Astrocyte (in vitro differentiated cells and primary cell): Measurements from ENCODE around the gene SVIL. TPM values are rescaled to one million over a fixed set of nuclear protein-coding genes. Genes with fewer than 3 reads are reported as not detected.

Source experiments
- DNase-seq: peaks from one replicate; pipeline ENCODE4 v3.0.0-alpha.2; 2010; ENCODE audit warnings: low read depth
- FAIRE-seq: peaks from 2 replicates; lab custom pipeline; 2011; peaks lifted over from hg19 to GRCh38; lab: Jason Lieb, UNC
- H2AFZ ChIP-seq: 2 replicates; pipeline ENCODE4 v1.6.0; 2012; ENCODE audit warnings: low read depth, low read length, inconsistent platforms
- H3K27ac ChIP-seq: 2 replicates; pipeline ENCODE4 v1.5.1; 2011; ENCODE audit warnings: low read depth, low read length, inconsistent platforms
- H3K27me3 ChIP-seq: 2 replicates; pipeline ENCODE4 v1.6.0; 2011; ENCODE audit warnings: low read length, inconsistent platforms; ENCODE audit not compliant: insufficient read depth
- H3K36me3 ChIP-seq: 2 replicates; pipeline ENCODE4 v1.5.1; 2011; ENCODE audit warnings: low read length, inconsistent platforms; ENCODE audit not compliant: insufficient read depth
- H3K4me1 ChIP-seq: 2 replicates; pipeline ENCODE4 v1.5.1; 2011; ENCODE audit warnings: low read length, inconsistent platforms; ENCODE audit not compliant: insufficient read depth
- H3K4me2 ChIP-seq: 2 replicates; pipeline ENCODE4 v1.6.0; 2012; ENCODE audit warnings: low read length, inconsistent platforms
- H3K4me3 ChIP-seq: 2 replicates; pipeline ENCODE4 v1.5.1; 2011; ENCODE audit warnings: low read depth, mild to moderate bottlenecking, low read length, inconsistent platforms; ENCODE audit not compliant: insufficient read depth
- H3K79me2 ChIP-seq: 2 replicates; pipeline ENCODE4 v1.6.0; 2012; ENCODE audit warnings: mild to moderate bottlenecking, low read length, inconsistent platforms; ENCODE audit not compliant: insufficient read depth
- H3K9ac ChIP-seq: 2 replicates; pipeline ENCODE4 v1.6.0; 2012; ENCODE audit warnings: mild to moderate bottlenecking, low read length, inconsistent platforms
- H3K9me3 ChIP-seq: 2 replicates; pipeline ENCODE4 v1.5.1; 2012; ENCODE audit warnings: low read depth, mild to moderate bottlenecking, low read length, inconsistent platforms; ENCODE audit not compliant: insufficient read depth
- H4K20me1 ChIP-seq: 2 replicates; pipeline ENCODE4 v1.6.0; 2012; ENCODE audit warnings: low read length, inconsistent platforms; ENCODE audit not compliant: insufficient read depth
- H3K27ac Mint-ChIP-seq: one replicate; pipeline ENCODE4 v1.8.0; 2021; ENCODE audit warnings: mild to moderate bottlenecking, mixed read lengths; ENCODE audit not compliant: unreplicated experiment
- H3K27me3 Mint-ChIP-seq: one replicate; pipeline ENCODE4 v1.8.0; 2021; ENCODE audit warnings: low read depth, mixed read lengths; ENCODE audit not compliant: unreplicated experiment
- H3K36me3 Mint-ChIP-seq: one replicate; pipeline ENCODE4 v1.8.0; 2021; ENCODE audit warnings: low read depth, mixed read lengths; ENCODE audit not compliant: unreplicated experiment
- H3K4me1 Mint-ChIP-seq: one replicate; pipeline ENCODE4 v1.8.0; 2021; ENCODE audit warnings: low read depth, mixed read lengths; ENCODE audit not compliant: unreplicated experiment
- H3K4me3 Mint-ChIP-seq: one replicate; pipeline ENCODE4 v1.8.0; 2021; ENCODE audit warnings: mild to moderate bottlenecking, moderate library complexity, mixed read lengths; ENCODE audit not compliant: unreplicated experiment
- H3K9me3 Mint-ChIP-seq: one replicate; pipeline ENCODE4 v1.8.0; 2021; ENCODE audit warnings: mild to moderate bottlenecking, mixed read lengths; ENCODE audit not compliant: unreplicated experiment
- EZH2 ChIP-seq: IDR thresholded peaks from 2 replicates; pipeline ENCODE4 v1.6.1; 2012; ENCODE audit warnings: mild to moderate bottlenecking, low read length, inconsistent platforms; ENCODE audit not compliant: insufficient read depth
- microRNA-seq: library from miRNA; unstranded; fragments of <30 nt; microRNA quantifications from one replicate; pipeline ENCODE4 v1.2.0, GENCODE V29; 2020
- total RNA-seq: library from RNA; stranded (reverse); gene quantifications from 2 replicates; pipeline ENCODE4 v1.2.1, GENCODE V29; 2021
- TF ChIP-seq, protein P1 (sequence below): IDR thresholded peaks from 2 replicates; pipeline ENCODE4 v1.5.1; 2011; ENCODE audit warnings: low read depth, mild to moderate bottlenecking, inconsistent platforms, low read length, moderate library complexity; ENCODE audit not compliant: insufficient read depth

Gene SVIL
- total RNA-seq, 1 donor from 2014 or later = 70.4 TPM

DNA sequence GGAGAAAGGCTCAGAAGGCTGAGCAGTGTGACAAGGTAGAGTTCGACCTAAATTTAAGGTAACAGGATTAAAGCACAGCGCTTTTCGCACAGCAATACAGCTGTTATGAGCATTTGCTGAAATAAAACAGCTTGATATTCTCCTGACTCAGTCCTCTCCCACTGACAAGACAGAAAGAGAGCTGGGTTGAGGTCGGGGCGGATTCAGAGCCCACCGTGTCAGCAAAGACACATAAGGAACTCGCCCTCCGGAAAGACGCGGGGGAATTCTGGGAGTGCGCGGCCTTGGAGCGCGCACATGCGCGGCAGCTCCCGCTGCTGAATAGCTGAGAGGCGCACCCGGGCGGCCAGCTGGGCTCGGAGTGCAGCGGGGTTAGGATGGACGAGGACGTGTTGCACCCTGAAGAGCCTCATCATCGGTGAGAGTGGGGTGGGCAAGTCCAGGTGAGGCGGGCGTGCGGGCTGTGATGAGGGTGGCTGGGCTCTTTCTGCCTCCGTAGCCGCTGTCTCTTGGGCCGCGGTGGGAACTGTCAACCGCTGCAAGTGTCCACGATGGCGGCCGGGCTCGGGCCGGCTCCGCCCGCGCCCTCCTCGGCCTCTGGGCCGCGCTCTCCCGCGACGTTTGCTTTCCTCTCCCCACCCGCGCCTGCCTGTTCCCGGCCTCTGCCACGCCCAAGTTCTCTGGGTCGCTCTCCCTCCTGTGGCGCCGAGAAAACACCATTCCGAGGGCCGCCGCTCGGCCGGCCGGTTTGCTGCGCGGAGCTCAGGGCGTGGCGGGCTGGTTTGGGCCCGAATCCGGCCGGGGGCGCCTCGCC lies 225.3 kb downstream of the SVIL start:
- Mint-ChIP-seq H3K36me3 (no peaks in the 10 kb centered on the region), H3K4me3 (peak overlapping the region; percentile 80), H3K9me3 (peaks cover 16% of the 10 kb centered on the region), H3K4me1 (no peaks in the 10 kb centered on the region), H3K27ac (no peak overlapping the region), H3K27me3 (no peaks in the 10 kb centered on the region)
- Histone ChIP-seq H3K9ac (peak overlapping the region; percentile 96), H3K4me2 (peak overlapping the region; percentile 90), H3K4me1 (no peaks in the 10 kb centered on the region), H3K9me3 (no peaks in the 10 kb centered on the region), H3K27ac (peak overlapping the region; percentile 85), H3K36me3 (no peaks in the 10 kb centered on the region), H2AFZ (peak overlapping the region; percentile 98), H3K27me3 (no peaks in the 10 kb centered on the region), H4K20me1 (peaks cover 25% of the 10 kb centered on the region), H3K4me3 (peak overlapping the region; percentile 89), H3K79me2 (peaks cover 53% of the 10 kb centered on the region)
- no peak for FAIRE-seq
- peak; percentile 61 for DNase-seq
- no peak for TF ChIP-seq EZH2
- TF ChIP-seq, protein P1, sequence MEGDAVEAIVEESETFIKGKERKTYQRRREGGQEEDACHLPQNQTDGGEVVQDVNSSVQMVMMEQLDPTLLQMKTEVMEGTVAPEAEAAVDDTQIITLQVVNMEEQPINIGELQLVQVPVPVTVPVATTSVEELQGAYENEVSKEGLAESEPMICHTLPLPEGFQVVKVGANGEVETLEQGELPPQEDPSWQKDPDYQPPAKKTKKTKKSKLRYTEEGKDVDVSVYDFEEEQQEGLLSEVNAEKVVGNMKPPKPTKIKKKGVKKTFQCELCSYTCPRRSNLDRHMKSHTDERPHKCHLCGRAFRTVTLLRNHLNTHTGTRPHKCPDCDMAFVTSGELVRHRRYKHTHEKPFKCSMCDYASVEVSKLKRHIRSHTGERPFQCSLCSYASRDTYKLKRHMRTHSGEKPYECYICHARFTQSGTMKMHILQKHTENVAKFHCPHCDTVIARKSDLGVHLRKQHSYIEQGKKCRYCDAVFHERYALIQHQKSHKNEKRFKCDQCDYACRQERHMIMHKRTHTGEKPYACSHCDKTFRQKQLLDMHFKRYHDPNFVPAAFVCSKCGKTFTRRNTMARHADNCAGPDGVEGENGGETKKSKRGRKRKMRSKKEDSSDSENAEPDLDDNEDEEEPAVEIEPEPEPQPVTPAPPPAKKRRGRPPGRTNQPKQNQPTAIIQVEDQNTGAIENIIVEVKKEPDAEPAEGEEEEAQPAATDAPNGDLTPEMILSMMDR = no peak

DNA sequence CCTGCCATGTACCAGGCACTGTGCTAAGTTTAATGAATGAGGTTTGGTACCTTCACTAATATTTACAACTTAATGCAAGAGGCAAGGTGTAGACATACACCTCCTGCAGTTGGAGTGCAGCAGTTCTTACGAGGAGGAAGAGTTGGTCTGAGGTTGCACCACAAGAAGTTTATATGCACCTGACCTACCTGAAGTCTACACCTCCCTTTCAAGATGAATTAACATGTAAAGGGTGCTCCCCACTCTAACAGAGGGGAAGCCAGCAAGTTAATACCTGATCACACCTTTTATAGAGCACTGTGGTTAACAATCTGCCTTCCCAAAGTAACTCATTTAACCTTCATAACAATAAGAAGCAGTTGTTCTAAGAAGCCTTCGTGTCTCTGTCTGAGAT lies 225.9 kb downstream of the SVIL start:
- no peaks in the 10 kb centered on the region for H3K36me3 ChIP-seq
- H3K4me1 ChIP-seq = no peaks in the 10 kb centered on the region
- H3K27ac ChIP-seq = peak overlapping the region; percentile 85
- peak overlapping the region; percentile 89 for H3K4me3 ChIP-seq
- no peaks in the 10 kb centered on the region for H3K9me3 ChIP-seq
- H3K9ac ChIP-seq = peak overlapping the region; percentile 96
- TF ChIP-seq, protein P1 = no peak
- TF ChIP-seq EZH2 = no peak
- Mint-ChIP-seq H3K4me1 (no peaks in the 10 kb centered on the region), H3K27me3 (no peaks in the 10 kb centered on the region), H3K36me3 (no peaks in the 10 kb centered on the region), H3K27ac (no peak overlapping the region), H3K4me3 (no peak overlapping the region), H3K9me3 (peaks cover 16% of the 10 kb centered on the region)
- peaks cover 23% of the 10 kb centered on the region for H4K20me1 ChIP-seq
- H3K4me2 ChIP-seq = peak overlapping the region; percentile 90
- H2AFZ ChIP-seq = peak overlapping the region; percentile 98
- H3K79me2 ChIP-seq = peaks cover 47% of the 10 kb centered on the region
- FAIRE-seq (no peak), DNase-seq (no peak)
- no peaks in the 10 kb centered on the region for H3K27me3 ChIP-seq

Small RNAs within 50 kb of the gene (microRNA-seq; reads per million reads assigned to microRNA genes)
- not detected for gene MIR604
- not detected for gene MIR938
